Measurements from ENCODE around the gene SNAP25.
A peak's percentile ranks its signal among the peaks of the same experiment; 100 is the strongest.

The SNAP25 gene

GRCh38 chr20:10218536-10219451, at the start of gene SNAP25:
Gene SNAP25 (plus strand): TSS chr20:10218830. CDS start chr20:10275492, 56,662 bp downstream.
- H3K4me3 ChIP-seq (ENCODE audit: low read length) = peak within 1 kb of the TSS; percentile 37; the same call in 1 of the 2 replicates
- TF ChIP-seq ZNF274 (IDR thresholded peaks at IDR 0.05; ENCODE audit: low read depth, low read length) = no peak

- TF ChIP-seq ZNF274 (IDR thresholded peaks at IDR 0.05; ENCODE audit: low read depth, low read length) = no peak
- H3K4me3 ChIP-seq (ENCODE audit: low read length) = no peak overlapping the region
These were observed 48.9 kb upstream of the SNAP25 start for GRCh38 chr20:10169752-10170151.

GRCh38 chr20:10170261-10170660, 48.4 kb upstream of the SNAP25 start:
- no peak for TF ChIP-seq ZNF274 (IDR thresholded peaks at IDR 0.05; ENCODE audit: low read depth, low read length)
- H3K4me3 ChIP-seq (ENCODE audit: low read length) = no peak overlapping the region

- H3K4me3 ChIP-seq (ENCODE audit: low read length) = no peak overlapping the region
- no peak for TF ChIP-seq ZNF274 (IDR thresholded peaks at IDR 0.05; ENCODE audit: low read depth, low read length)
These were observed 46.5 kb upstream of the SNAP25 start for GRCh38 chr20:10171864-10172751.

- no peak overlapping the region for H3K4me3 ChIP-seq (ENCODE audit: low read length)
- no peak for TF ChIP-seq ZNF274 (IDR thresholded peaks at IDR 0.05; ENCODE audit: low read depth, low read length)
These were observed 45.5 kb upstream of the SNAP25 start for GRCh38 chr20:10172998-10173655.

GRCh38 chr20:10174400-10174799, 44.2 kb upstream of the SNAP25 start:
- TF ChIP-seq ZNF274 (IDR thresholded peaks at IDR 0.05; ENCODE audit: low read depth, low read length) = no peak
- no peak overlapping the region for H3K4me3 ChIP-seq (ENCODE audit: low read length)

- no peak for TF ChIP-seq ZNF274 (IDR thresholded peaks at IDR 0.05; ENCODE audit: low read depth, low read length)
- no peak overlapping the region for H3K4me3 ChIP-seq (ENCODE audit: low read length)
These were observed 41.3 kb upstream of the SNAP25 start for GRCh38 chr20:10177326-10177725.

- TF ChIP-seq ZNF274 (IDR thresholded peaks at IDR 0.05; ENCODE audit: low read depth, low read length) = no peak
- H3K4me3 ChIP-seq (ENCODE audit: low read length) = no peak overlapping the region
These were observed 40.5 kb upstream of the SNAP25 start for GRCh38 chr20:10178091-10178490.

GRCh38 chr20:10178727-10179313, 39.8 kb upstream of the SNAP25 start:
- TF ChIP-seq ZNF274 (IDR thresholded peaks at IDR 0.05; ENCODE audit: low read depth, low read length) = no peak
- H3K4me3 ChIP-seq (ENCODE audit: low read length) = no peak overlapping the region

GRCh38 chr20:10179574-10180298, 38.9 kb upstream of the SNAP25 start:
- TF ChIP-seq ZNF274 (IDR thresholded peaks at IDR 0.05; ENCODE audit: low read depth, low read length) = no peak
- H3K4me3 ChIP-seq (ENCODE audit: low read length) = no peak overlapping the region

GRCh38 chr20:10180651-10181235, 37.9 kb upstream of the SNAP25 start:
- no peak for TF ChIP-seq ZNF274 (IDR thresholded peaks at IDR 0.05; ENCODE audit: low read depth, low read length)
- H3K4me3 ChIP-seq (ENCODE audit: low read length) = no peak overlapping the region

- no peak for TF ChIP-seq ZNF274 (IDR thresholded peaks at IDR 0.05; ENCODE audit: low read depth, low read length)
- no peak overlapping the region for H3K4me3 ChIP-seq (ENCODE audit: low read length)
These were observed 32.7 kb upstream of the SNAP25 start for GRCh38 chr20:10185741-10186558.

All from GM08714 (cell line).